GM23338 (cell line): Measurements from ENCODE around the gene ANKZF1. TPM values are rescaled to one million over a fixed set of nuclear protein-coding genes. Genes with fewer than 3 reads are reported as not detected.

ENCODE experiments used
- ATAC-seq: fragments of 200-7000 bp; cut with Tn5 transposase; 3 replicates; pipeline ENCODE4 v1.9.1; 2020
- DNase-seq: peaks from one replicate; pipeline ENCODE4 v3.0.0-alpha.2; 2015; ENCODE audit warnings: low spot score
- H2AFZ ChIP-seq: fragments of 200-600 bp; sonication (generic); 2 replicates; pipeline ENCODE4 v1.8.0; 2016; ENCODE audit warnings: antibody characterized with exemption, mild to moderate bottlenecking, moderate library complexity
- H3F3A ChIP-seq: fragments of 200-600 bp; sonication (generic); replicated peaks from 2 replicates; pipeline ENCODE4 v1.8.0; 2017; ENCODE audit warnings: antibody characterized with exemption, mixed run types, low read depth
- H3K27ac ChIP-seq: fragments of 200-600 bp; sonication (generic); 2 replicates; pipeline ENCODE4 v1.6.1; 2016; ENCODE audit warnings: low read depth
- H3K27me3 ChIP-seq: fragments of 200-600 bp; sonication (generic); 2 replicates; pipeline ENCODE4 v1.8.0; 2016; ENCODE audit warnings: mild to moderate bottlenecking, mixed run types, moderate library complexity; ENCODE audit not compliant: insufficient read depth
- H3K36me3 ChIP-seq: fragments of 200-600 bp; sonication (generic); 2 replicates; pipeline ENCODE4 v1.8.0; 2016; ENCODE audit warnings: mild to moderate bottlenecking; ENCODE audit not compliant: insufficient read depth
- H3K4me1 ChIP-seq: fragments of 200-600 bp; sonication (generic); 2 replicates; pipeline ENCODE4 v1.8.0; 2016; ENCODE audit warnings: mild to moderate bottlenecking, moderate library complexity; ENCODE audit not compliant: insufficient read depth
- H3K4me2 ChIP-seq: fragments of 200-600 bp; sonication (generic); 2 replicates; pipeline ENCODE4 v1.7.1; 2017; ENCODE audit warnings: mixed run types
- H3K4me3 ChIP-seq: fragments of 200-600 bp; sonication (generic); 2 replicates; pipeline ENCODE4 v1.6.1; 2016; ENCODE audit warnings: mixed run types
- H3K79me2 ChIP-seq: fragments of 200-600 bp; sonication (generic); replicated peaks from 2 replicates; pipeline ENCODE4 v1.8.0; 2017; ENCODE audit warnings: mild to moderate bottlenecking; ENCODE audit not compliant: insufficient read depth
- H3K9me2 ChIP-seq: fragments of 200-600 bp; sonication (generic); 2 replicates; pipeline ENCODE4 v1.8.0; 2017; ENCODE audit not compliant: insufficient read depth
- H4K20me1 ChIP-seq: fragments of 200-600 bp; sonication (generic); replicated peaks from 2 replicates; pipeline ENCODE4 v1.8.0; 2017; ENCODE audit warnings: mild to moderate bottlenecking; ENCODE audit not compliant: insufficient read depth
- H3K27ac Mint-ChIP-seq: 2 replicates; pipeline ENCODE4 v1.8.0; 2020; ENCODE audit warnings: inconsistent platforms, mild to moderate bottlenecking, moderate library complexity, mixed read lengths
- H3K27me3 Mint-ChIP-seq: 3 replicates; pipeline ENCODE4 v1.8.0; 2022; ENCODE audit warnings: low read depth, mild to moderate bottlenecking, moderate library complexity, mixed read lengths, inconsistent platforms; ENCODE audit not compliant: insufficient read depth, poor library complexity
- H3K36me3 Mint-ChIP-seq: 3 replicates; pipeline ENCODE4 v1.8.0; 2021; ENCODE audit warnings: low read depth, mild to moderate bottlenecking, inconsistent platforms, moderate library complexity, mixed read lengths
- H3K4me1 Mint-ChIP-seq: 3 replicates; pipeline ENCODE4 v1.8.0; 2020; ENCODE audit warnings: mild to moderate bottlenecking, inconsistent platforms, mixed read lengths
- H3K4me3 Mint-ChIP-seq: 3 replicates; pipeline ENCODE4 v1.8.0; 2021; ENCODE audit warnings: moderate library complexity, mild to moderate bottlenecking, inconsistent platforms, mixed read lengths
- H3K9me3 Mint-ChIP-seq: 3 replicates; pipeline ENCODE4 v1.8.0; 2020; ENCODE audit warnings: moderate library complexity, mild to moderate bottlenecking, inconsistent platforms, mixed read lengths
- CREB1 ChIP-seq: fragments of 250-450 bp; sonication (Bioruptor Pico); IDR thresholded peaks from 2 replicates; pipeline ENCODE4 v1.5.0; 2020; ENCODE audit warnings: low read depth, mild to moderate bottlenecking, moderate library complexity
- EZH2 ChIP-seq: fragments of 200-600 bp; sonication (generic); IDR thresholded peaks from one replicate; pipeline ENCODE4 v1.8.0; 2017; ENCODE audit warnings: antibody characterized with exemption, mild to moderate bottlenecking, low read depth; ENCODE audit not compliant: unreplicated experiment
- EZH2phosphoT487 ChIP-seq: fragments of 200-600 bp; sonication (generic); IDR thresholded peaks from one replicate; pipeline ENCODE4 v1.8.1; 2018; ENCODE audit warnings: antibody characterized with exemption; ENCODE audit not compliant: unreplicated experiment
- JUNB ChIP-seq: IDR thresholded peaks from one replicate; pipeline ENCODE4 v1.6.1; 2016; ENCODE audit warnings: antibody characterized with exemption; ENCODE audit not compliant: unreplicated experiment
- NANOG ChIP-seq: IDR thresholded peaks from 2 replicates; pipeline ENCODE4 v1.6.1; 2016; ENCODE audit warnings: antibody characterized with exemption, borderline replicate concordance
- POLR2AphosphoS5 ChIP-seq: IDR thresholded peaks from 2 replicates; pipeline ENCODE4 v1.6.1; 2016; ENCODE audit warnings: antibody characterized with exemption, low read depth
- STAT1 ChIP-seq: IDR thresholded peaks from one replicate; pipeline ENCODE4 v1.6.1; 2016; ENCODE audit warnings: antibody characterized with exemption; ENCODE audit not compliant: unreplicated experiment
- ZNF114 ChIP-seq: fragments of 250-450 bp; sonication (Bioruptor Pico); IDR thresholded peaks from 2 replicates; pipeline ENCODE4 v1.5.0; 2020; ENCODE audit warnings: mild to moderate bottlenecking, moderate library complexity
- ZNF331 ChIP-seq: fragments of 250-450 bp; sonication (Bioruptor Pico); IDR thresholded peaks from 2 replicates; pipeline ENCODE4 v1.5.0; 2020; ENCODE audit warnings: low read depth, mild to moderate bottlenecking, moderate library complexity
- polyA plus RNA-seq: library from polyadenylated mRNA; unstranded; fragments of >200 nt; fragmentation: Nextera tagmentation; extraction: Ambion mirVana; gene quantifications from 2 replicates; pipeline ENCODE4 v1.2.1, GENCODE V29; 2016
- total RNA-seq: library from RNA; depleted of rRNA; stranded (reverse); fragments of >200 nt; shearing (Covaris generic); gene quantifications from 2 replicates; pipeline ENCODE4 v1.2.3, GENCODE V29; 2014
- TF ChIP-seq, protein P1 (sequence below): IDR thresholded peaks from one replicate; pipeline ENCODE4 v1.6.1; 2018; ENCODE audit warnings: antibody characterized with exemption; ENCODE audit not compliant: unreplicated experiment
- TF ChIP-seq, protein P2 (sequence below), 2 experiments: fragments of 200-600 bp in 1 of 2; sonication (generic) in 1 of 2; conservative IDR thresholded peaks; 2 replicates each; pipeline versions ENCODE4 v1.5.1 to v1.6.1; 2016 to 2017; ENCODE audit warnings: antibody characterized with exemption in 2 of 2, low read depth in 2 of 2, mild to moderate bottlenecking in 2 of 2, moderate library complexity in 1 of 2
- TF ChIP-seq, protein P3 (sequence below): IDR thresholded peaks from 2 replicates; pipeline ENCODE4 v1.6.1; 2016; ENCODE audit warnings: antibody characterized with exemption
- TF ChIP-seq, protein P4 (sequence below): fragments of 250-450 bp; sonication (Bioruptor Pico); IDR thresholded peaks from 2 replicates; pipeline ENCODE4 v1.5.0; 2020; ENCODE audit warnings: mild to moderate bottlenecking, moderate library complexity

The ANKZF1 gene
- total and polyA plus RNA-seq, 2 experiments from 2014 or later, result 29.9 to 61.9 TPM

- Histone ChIP-seq H3K9me2 (no peaks in the 10 kb centered on the region), H3K36me3 (peaks cover 7% of the 10 kb centered on the region; the same call in 1 of the 2 replicates), H3K4me1 (peaks cover 12% of the 10 kb centered on the region), H2AFZ (0 out of 2 replicates have a peak overlapping the region, but pooled peaks have one; percentile 53), H4K20me1 (no peaks in the 10 kb centered on the region; the same call in 1 of the 2 replicates), H3K4me2 (peak overlapping the region; percentile 96), H3K27me3 (no peaks in the 10 kb centered on the region), H3F3A (peaks cover 7% of the 10 kb centered on the region), H3K79me2 (peaks cover 21% of the 10 kb centered on the region), H3K27ac (no peak overlapping the region), H3K4me3 (peak overlapping the region; percentile 76)
- peak overlapping the region; percentile 73 for H3K4me3 Mint-ChIP-seq
- no peak for TF ChIP-seq JUNB
- no peak for TF ChIP-seq EZH2
- no peak for TF ChIP-seq STAT1
- TF ChIP-seq, protein P1, sequence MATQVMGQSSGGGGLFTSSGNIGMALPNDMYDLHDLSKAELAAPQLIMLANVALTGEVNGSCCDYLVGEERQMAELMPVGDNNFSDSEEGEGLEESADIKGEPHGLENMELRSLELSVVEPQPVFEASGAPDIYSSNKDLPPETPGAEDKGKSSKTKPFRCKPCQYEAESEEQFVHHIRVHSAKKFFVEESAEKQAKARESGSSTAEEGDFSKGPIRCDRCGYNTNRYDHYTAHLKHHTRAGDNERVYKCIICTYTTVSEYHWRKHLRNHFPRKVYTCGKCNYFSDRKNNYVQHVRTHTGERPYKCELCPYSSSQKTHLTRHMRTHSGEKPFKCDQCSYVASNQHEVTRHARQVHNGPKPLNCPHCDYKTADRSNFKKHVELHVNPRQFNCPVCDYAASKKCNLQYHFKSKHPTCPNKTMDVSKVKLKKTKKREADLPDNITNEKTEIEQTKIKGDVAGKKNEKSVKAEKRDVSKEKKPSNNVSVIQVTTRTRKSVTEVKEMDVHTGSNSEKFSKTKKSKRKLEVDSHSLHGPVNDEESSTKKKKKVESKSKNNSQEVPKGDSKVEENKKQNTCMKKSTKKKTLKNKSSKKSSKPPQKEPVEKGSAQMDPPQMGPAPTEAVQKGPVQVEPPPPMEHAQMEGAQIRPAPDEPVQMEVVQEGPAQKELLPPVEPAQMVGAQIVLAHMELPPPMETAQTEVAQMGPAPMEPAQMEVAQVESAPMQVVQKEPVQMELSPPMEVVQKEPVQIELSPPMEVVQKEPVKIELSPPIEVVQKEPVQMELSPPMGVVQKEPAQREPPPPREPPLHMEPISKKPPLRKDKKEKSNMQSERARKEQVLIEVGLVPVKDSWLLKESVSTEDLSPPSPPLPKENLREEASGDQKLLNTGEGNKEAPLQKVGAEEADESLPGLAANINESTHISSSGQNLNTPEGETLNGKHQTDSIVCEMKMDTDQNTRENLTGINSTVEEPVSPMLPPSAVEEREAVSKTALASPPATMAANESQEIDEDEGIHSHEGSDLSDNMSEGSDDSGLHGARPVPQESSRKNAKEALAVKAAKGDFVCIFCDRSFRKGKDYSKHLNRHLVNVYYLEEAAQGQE, result no peak
- no peak for TF ChIP-seq ZNF114
- no peak for TF ChIP-seq ZNF331 (CRISPR knock-in tag)
- TF ChIP-seq CREB1 (CRISPR knock-in tag), result no peak
- TF ChIP-seq, protein P2, sequence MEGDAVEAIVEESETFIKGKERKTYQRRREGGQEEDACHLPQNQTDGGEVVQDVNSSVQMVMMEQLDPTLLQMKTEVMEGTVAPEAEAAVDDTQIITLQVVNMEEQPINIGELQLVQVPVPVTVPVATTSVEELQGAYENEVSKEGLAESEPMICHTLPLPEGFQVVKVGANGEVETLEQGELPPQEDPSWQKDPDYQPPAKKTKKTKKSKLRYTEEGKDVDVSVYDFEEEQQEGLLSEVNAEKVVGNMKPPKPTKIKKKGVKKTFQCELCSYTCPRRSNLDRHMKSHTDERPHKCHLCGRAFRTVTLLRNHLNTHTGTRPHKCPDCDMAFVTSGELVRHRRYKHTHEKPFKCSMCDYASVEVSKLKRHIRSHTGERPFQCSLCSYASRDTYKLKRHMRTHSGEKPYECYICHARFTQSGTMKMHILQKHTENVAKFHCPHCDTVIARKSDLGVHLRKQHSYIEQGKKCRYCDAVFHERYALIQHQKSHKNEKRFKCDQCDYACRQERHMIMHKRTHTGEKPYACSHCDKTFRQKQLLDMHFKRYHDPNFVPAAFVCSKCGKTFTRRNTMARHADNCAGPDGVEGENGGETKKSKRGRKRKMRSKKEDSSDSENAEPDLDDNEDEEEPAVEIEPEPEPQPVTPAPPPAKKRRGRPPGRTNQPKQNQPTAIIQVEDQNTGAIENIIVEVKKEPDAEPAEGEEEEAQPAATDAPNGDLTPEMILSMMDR (conservative IDR thresholded peaks at IDR 0.05; ENCODE audit: low read depth in 2 of 2), result no peak
- TF ChIP-seq EZH2phosphoT487, result no peak
- no peak for TF ChIP-seq POLR2AphosphoS5
- TF ChIP-seq NANOG, result no peak
- TF ChIP-seq, protein P3, sequence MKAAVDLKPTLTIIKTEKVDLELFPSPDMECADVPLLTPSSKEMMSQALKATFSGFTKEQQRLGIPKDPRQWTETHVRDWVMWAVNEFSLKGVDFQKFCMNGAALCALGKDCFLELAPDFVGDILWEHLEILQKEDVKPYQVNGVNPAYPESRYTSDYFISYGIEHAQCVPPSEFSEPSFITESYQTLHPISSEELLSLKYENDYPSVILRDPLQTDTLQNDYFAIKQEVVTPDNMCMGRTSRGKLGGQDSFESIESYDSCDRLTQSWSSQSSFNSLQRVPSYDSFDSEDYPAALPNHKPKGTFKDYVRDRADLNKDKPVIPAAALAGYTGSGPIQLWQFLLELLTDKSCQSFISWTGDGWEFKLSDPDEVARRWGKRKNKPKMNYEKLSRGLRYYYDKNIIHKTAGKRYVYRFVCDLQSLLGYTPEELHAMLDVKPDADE, result no peak
- TF ChIP-seq, protein P4, sequence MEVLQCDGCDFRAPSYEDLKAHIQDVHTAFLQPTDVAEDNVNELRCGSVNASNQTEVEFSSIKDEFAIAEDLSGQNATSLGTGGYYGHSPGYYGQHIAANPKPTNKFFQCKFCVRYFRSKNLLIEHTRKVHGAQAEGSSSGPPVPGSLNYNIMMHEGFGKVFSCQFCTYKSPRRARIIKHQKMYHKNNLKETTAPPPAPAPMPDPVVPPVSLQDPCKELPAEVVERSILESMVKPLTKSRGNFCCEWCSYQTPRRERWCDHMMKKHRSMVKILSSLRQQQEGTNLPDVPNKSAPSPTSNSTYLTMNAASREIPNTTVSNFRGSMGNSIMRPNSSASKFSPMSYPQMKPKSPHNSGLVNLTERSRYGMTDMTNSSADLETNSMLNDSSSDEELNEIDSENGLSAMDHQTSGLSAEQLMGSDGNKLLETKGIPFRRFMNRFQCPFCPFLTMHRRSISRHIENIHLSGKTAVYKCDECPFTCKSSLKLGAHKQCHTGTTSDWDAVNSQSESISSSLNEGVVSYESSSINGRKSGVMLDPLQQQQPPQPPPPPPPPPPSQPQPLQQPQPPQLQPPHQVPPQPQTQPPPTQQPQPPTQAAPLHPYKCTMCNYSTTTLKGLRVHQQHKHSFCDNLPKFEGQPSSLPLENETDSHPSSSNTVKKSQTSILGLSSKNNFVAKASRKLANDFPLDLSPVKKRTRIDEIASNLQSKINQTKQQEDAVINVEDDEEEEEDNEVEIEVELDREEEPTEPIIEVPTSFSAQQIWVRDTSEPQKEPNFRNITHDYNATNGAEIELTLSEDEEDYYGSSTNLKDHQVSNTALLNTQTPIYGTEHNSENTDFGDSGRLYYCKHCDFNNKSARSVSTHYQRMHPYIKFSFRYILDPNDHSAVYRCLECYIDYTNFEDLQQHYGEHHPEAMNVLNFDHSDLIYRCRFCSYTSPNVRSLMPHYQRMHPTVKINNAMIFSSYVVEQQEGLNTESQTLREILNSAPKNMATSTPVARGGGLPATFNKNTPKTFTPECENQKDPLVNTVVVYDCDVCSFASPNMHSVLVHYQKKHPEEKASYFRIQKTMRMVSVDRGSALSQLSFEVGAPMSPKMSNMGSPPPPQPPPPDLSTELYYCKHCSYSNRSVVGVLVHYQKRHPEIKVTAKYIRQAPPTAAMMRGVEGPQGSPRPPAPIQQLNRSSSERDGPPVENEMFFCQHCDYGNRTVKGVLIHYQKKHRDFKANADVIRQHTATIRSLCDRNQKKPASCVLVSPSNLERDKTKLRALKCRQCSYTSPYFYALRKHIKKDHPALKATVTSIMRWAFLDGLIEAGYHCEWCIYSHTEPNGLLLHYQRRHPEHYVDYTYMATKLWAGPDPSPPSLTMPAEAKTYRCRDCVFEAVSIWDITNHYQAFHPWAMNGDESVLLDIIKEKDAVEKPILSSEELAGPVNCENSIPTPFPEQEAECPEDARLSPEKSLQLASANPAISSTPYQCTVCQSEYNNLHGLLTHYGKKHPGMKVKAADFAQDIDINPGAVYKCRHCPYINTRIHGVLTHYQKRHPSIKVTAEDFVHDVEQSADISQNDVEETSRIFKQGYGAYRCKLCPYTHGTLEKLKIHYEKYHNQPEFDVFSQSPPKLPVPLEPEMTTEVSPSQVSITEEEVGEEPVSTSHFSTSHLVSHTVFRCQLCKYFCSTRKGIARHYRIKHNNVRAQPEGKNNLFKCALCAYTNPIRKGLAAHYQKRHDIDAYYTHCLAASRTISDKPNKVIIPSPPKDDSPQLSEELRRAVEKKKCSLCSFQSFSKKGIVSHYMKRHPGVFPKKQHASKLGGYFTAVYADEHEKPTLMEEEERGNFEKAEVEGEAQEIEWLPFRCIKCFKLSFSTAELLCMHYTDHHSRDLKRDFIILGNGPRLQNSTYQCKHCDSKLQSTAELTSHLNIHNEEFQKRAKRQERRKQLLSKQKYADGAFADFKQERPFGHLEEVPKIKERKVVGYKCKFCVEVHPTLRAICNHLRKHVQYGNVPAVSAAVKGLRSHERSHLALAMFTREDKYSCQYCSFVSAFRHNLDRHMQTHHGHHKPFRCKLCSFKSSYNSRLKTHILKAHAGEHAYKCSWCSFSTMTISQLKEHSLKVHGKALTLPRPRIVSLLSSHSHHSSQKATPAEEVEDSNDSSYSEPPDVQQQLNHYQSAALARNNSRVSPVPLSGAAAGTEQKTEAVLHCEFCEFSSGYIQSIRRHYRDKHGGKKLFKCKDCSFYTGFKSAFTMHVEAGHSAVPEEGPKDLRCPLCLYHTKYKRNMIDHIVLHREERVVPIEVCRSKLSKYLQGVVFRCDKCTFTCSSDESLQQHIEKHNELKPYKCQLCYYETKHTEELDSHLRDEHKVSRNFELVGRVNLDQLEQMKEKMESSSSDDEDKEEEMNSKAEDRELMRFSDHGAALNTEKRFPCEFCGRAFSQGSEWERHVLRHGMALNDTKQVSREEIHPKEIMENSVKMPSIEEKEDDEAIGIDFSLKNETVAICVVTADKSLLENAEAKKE, result no peak
- H3K27ac Mint-ChIP-seq, result no peak overlapping the region
- peaks cover 11% of the 10 kb centered on the region for H3K4me1 Mint-ChIP-seq
- peaks cover 48% of the 10 kb centered on the region for H3K36me3 Mint-ChIP-seq
- DNase-seq (no peak), ATAC-seq (no peak)
- H3K9me3 Mint-ChIP-seq, result peaks cover 2% of the 10 kb centered on the region; the same call in 1 of the 3 replicates
- peaks cover 11% of the 10 kb centered on the region for H3K27me3 Mint-ChIP-seq
These were observed 1.3 kb upstream of the ANKZF1 start for GRCh38 chr2:219228041-219228910.
